Measurements from ENCODE around the gene MTF2.

GRCh38 chr1:93142161-93142560, 63.1 kb downstream of the MTF2 start:
- no peak for TF ChIP-seq CTCF (IDR thresholded peaks at IDR 0.05)
- no peak for TF ChIP-seq EP300 (IDR thresholded peaks at IDR 0.05)

All from ovary (tissue), 3 donors.